Endothelial cell of umbilical vein (primary cell): ENCODE measurements around the gene MAP3K10. TPM values are rescaled to one million over a fixed set of nuclear protein-coding genes. Genes with fewer than 3 reads are reported as not detected.
A peak's percentile ranks its signal among the peaks of the same experiment; 100 is the strongest.

Experiments
- BruUV-seq: library from RNA; stranded (reverse); fragments of 400-500 nt; replicated peaks from 2 replicates; lab custom pipeline; 2021; lab: Mats Ljungman, UMichigan
- CTCF ChIA-PET: fragments of 300-600, 350-600 bp; sonication (Branson Sonifier 250); formaldehyde crosslinking; loops from one replicate; lab custom pipeline; 2021; ENCODE audit warnings: antibody characterized with exemption, inconsistent platforms; lab: Charles Lee
- POLR2A ChIA-PET: fragments of 300-600, 350-600 bp; sonication (Branson Sonifier 250); formaldehyde crosslinking; loops from one replicate; lab custom pipeline; 2021; ENCODE audit warnings: antibody characterized with exemption, inconsistent platforms; lab: Charles Lee
- DNase-seq: peaks from one replicate; pipeline ENCODE4 v3.0.0-alpha.2; 2011; ENCODE audit warnings: low read depth, low spot score
- FAIRE-seq: peaks from 2 replicates; lab custom pipeline; 2011; peaks lifted over from hg19 to GRCh38; lab: Jason Lieb, UNC
- H2AFZ ChIP-seq: 2 replicates; pipeline ENCODE4 v1.6.0; 2012; ENCODE audit warnings: low read depth, low read length, control low read depth, inconsistent platforms
- H3K27ac ChIP-seq: 2 replicates; pipeline ENCODE4 v1.5.1; 2011; ENCODE audit warnings: low read depth, mild to moderate bottlenecking, control low read depth, low read length, moderate library complexity; ENCODE audit not compliant: insufficient read depth
- H3K27me3 ChIP-seq, 2 experiments: 2 replicates each; pipeline versions ENCODE4 v1.6.0 to v1.6.1; 2011; ENCODE audit warnings: low read length in 2 of 2, mixed read lengths in 1 of 2; ENCODE audit not compliant: control insufficient read depth in 2 of 2, insufficient read depth in 2 of 2
- H3K36me3 ChIP-seq, 2 experiments: 2 replicates in 1 of 2; 3 replicates in 1 of 2; pipeline ENCODE4 v1.5.1; 2011; ENCODE audit warnings: low read length in 2 of 2, mild to moderate bottlenecking in 1 of 2, moderate library complexity in 1 of 2; ENCODE audit not compliant: control insufficient read depth in 2 of 2, insufficient read depth in 2 of 2; ENCODE audit errors: extremely low read depth in 1 of 2
- H3K4me1 ChIP-seq: 3 replicates; pipeline ENCODE4 v1.5.1; 2011; ENCODE audit warnings: mild to moderate bottlenecking, low read length; ENCODE audit not compliant: control insufficient read depth, insufficient read depth; ENCODE audit errors: extremely low read depth
- H3K4me2 ChIP-seq: 2 replicates; pipeline ENCODE4 v1.6.1; 2011; ENCODE audit warnings: low read length, control low read depth, mixed read lengths; ENCODE audit not compliant: insufficient read depth
- H3K4me3 ChIP-seq, 3 experiments: fragments of 200-600 bp in 1 of 3; sonication (generic), shearing (Covaris generic) in 1 of 3; replicated peaks in 1 of 3; 2 replicates each; pipeline ENCODE4 v1.5.1; 2011 to 2016; ENCODE audit warnings: control low read depth in 3 of 3, low read length in 3 of 3, mild to moderate bottlenecking in 2 of 3, inconsistent platforms in 1 of 3, low read depth in 1 of 3, moderate library complexity in 1 of 3; ENCODE audit not compliant: insufficient read depth in 1 of 3
- H3K79me2 ChIP-seq: 2 replicates; pipeline ENCODE4 v1.6.0; 2012; ENCODE audit warnings: low read length, inconsistent platforms; ENCODE audit not compliant: control insufficient read depth, insufficient read depth
- H3K9ac ChIP-seq: replicated peaks from 2 replicates; pipeline ENCODE3; 2011; ENCODE audit warnings: low read length, control low read depth; ENCODE audit not compliant: insufficient read depth; ENCODE audit errors: extremely low read depth
- H3K9me1 ChIP-seq: replicated peaks from 3 replicates; pipeline ENCODE4 v1.6.0; 2011; ENCODE audit warnings: mild to moderate bottlenecking, low read length; ENCODE audit not compliant: control insufficient read depth, insufficient read depth; ENCODE audit errors: extremely low read depth
- H3K9me3 ChIP-seq: replicated peaks from 2 replicates; pipeline ENCODE4 v1.5.1; 2012; ENCODE audit warnings: low read length, inconsistent platforms; ENCODE audit not compliant: control insufficient read depth, insufficient read depth
- H4K20me1 ChIP-seq: replicated peaks from 2 replicates; pipeline ENCODE3; 2011; ENCODE audit warnings: mild to moderate bottlenecking, low read length; ENCODE audit not compliant: control insufficient read depth, insufficient read depth; ENCODE audit errors: extremely low read depth
- EZH2 ChIP-seq: IDR thresholded peaks from 2 replicates; pipeline ENCODE4 v1.6.1; 2012; ENCODE audit warnings: borderline replicate concordance, low read depth, mild to moderate bottlenecking, moderate library complexity, low read length, inconsistent platforms; ENCODE audit not compliant: severe bottlenecking
- FOS ChIP-seq: IDR thresholded peaks from 2 replicates; pipeline ENCODE4 v1.6.1; 2011; ENCODE audit warnings: mild to moderate bottlenecking, low read length, moderate library complexity, borderline replicate concordance; ENCODE audit not compliant: insufficient read depth
- GATA2 ChIP-seq: IDR thresholded peaks from 2 replicates; pipeline ENCODE4 v1.7.0; 2011; ENCODE audit warnings: low read depth, mild to moderate bottlenecking, moderate library complexity, mixed read lengths, low read length; ENCODE audit not compliant: insufficient read length, insufficient read depth
- JUN ChIP-seq: IDR thresholded peaks from 2 replicates; pipeline ENCODE4 v1.6.1; 2011; ENCODE audit warnings: borderline replicate concordance, low read depth; ENCODE audit not compliant: insufficient read length, insufficient read depth
- MYC ChIP-seq: IDR thresholded peaks from one replicate; pipeline ENCODE4 v1.6.1; 2011; ENCODE audit warnings: mild to moderate bottlenecking, low read depth, low read length
- POLR2AphosphoS5 ChIP-seq: IDR thresholded peaks from 2 replicates; pipeline ENCODE4 v1.6.1; 2012; ENCODE audit warnings: low read depth, mild to moderate bottlenecking, control low read depth, low read length, moderate library complexity; ENCODE audit not compliant: insufficient read depth
- dilution Hi-C: fragments of 300-500 bp; cut with MboI; formaldehyde crosslinking; loops from one replicate; pipeline ENCODE4 v1.15.0; 2019; ENCODE audit warnings: low sequenced_read_pairs; ENCODE audit not compliant: extremely low pct_ligation_motif_present
- intact Hi-C: fragments of 100-400 bp; cut with micrococcal nuclease; formaldehyde crosslinking; loops from one replicate; pipeline ENCODE4 v1.10.0; 2022
- polyA plus RNA-seq, 4 experiments: library from polyadenylated mRNA; depleted of rRNA in 3 of 4; stranded (reverse) in 3 of 4; unstranded in 1 of 4; fragments of >200 nt; gene quantifications; 2 replicates each; pipeline versions ENCODE4 v1.2.1 to v1.2.3, GENCODE V29; 2011 to 2012; ENCODE audit warnings: missing spikeins in 1 of 4
- total RNA-seq: library from RNA; stranded (reverse); gene quantifications from 2 replicates; pipeline ENCODE4 v1.2.3, GENCODE V29; 2021
- TF ChIP-seq, protein P1 (sequence below): IDR thresholded peaks from 2 replicates; pipeline ENCODE4 v1.6.1; 2011; ENCODE audit not compliant: insufficient read depth, insufficient read length
- TF ChIP-seq, protein P2 (sequence below), 2 donors: IDR thresholded peaks; 1 replicate in 1 of 2; 2 replicates in 1 of 2; pipeline ENCODE4 v1.5.1; 2011; ENCODE audit warnings: low read length in 2 of 2, mild to moderate bottlenecking in 2 of 2, moderate library complexity in 2 of 2, control low read depth in 1 of 2, inconsistent platforms in 1 of 2, low read depth in 1 of 2; ENCODE audit not compliant: insufficient read depth in 1 of 2; ENCODE audit errors: extremely low read depth in 1 of 2

MAP3K10 gene
- total and polyA plus RNA-seq, 2 donors (not counting 3 experiments of a cell fraction or from before 2014, with no cell fraction given), result 6.3 to 19.4 TPM

DNA sequence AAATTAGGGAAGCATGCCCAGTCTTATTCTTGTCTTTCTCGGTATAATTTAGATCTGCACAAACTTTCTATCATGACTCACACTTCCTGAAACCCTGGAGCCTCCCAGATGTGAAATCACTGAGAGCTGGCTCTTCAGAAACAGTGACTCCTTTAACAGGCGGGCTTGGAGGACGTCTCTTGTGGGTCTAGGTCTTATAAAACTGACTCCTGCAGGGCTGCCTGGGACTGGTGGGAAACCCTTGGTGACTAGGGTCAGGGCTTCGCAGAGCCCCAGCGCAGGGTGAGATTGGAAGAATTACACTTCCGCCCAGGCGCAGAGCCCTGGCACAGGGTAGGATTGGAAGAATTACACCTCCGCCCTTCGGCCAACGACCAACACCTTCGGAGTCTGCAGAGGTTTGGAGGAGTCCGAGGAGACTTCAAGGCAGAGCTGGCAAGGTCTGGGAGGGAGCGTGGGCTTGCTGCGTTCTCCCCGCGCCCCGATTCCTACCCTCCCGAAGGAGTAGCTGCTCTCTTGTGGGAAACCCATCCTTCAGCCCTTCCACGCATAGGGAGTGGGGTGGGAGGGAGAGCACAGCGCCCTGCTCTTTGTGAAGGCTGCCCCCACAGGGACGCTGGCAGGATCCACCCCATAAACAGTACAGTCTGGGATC lies 43.4 kb upstream of the MAP3K10 start:
- TF ChIP-seq GATA2 (no peak), MYC (no peak), POLR2AphosphoS5 (no peak), EZH2 (no peak), FOS (peak; percentile 55), JUN (peak; percentile 53)
- TF ChIP-seq, protein P1, sequence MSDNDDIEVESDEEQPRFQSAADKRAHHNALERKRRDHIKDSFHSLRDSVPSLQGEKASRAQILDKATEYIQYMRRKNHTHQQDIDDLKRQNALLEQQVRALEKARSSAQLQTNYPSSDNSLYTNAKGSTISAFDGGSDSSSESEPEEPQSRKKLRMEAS, result no peak
- TF ChIP-seq, protein P2, sequence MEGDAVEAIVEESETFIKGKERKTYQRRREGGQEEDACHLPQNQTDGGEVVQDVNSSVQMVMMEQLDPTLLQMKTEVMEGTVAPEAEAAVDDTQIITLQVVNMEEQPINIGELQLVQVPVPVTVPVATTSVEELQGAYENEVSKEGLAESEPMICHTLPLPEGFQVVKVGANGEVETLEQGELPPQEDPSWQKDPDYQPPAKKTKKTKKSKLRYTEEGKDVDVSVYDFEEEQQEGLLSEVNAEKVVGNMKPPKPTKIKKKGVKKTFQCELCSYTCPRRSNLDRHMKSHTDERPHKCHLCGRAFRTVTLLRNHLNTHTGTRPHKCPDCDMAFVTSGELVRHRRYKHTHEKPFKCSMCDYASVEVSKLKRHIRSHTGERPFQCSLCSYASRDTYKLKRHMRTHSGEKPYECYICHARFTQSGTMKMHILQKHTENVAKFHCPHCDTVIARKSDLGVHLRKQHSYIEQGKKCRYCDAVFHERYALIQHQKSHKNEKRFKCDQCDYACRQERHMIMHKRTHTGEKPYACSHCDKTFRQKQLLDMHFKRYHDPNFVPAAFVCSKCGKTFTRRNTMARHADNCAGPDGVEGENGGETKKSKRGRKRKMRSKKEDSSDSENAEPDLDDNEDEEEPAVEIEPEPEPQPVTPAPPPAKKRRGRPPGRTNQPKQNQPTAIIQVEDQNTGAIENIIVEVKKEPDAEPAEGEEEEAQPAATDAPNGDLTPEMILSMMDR (IDR thresholded peaks at IDR 0.05; ENCODE audit: extremely low read depth in 1 of 2, insufficient read depth in 1 of 2, low read depth in 1 of 2, low read length in 2 of 2), result no peak

More for the DNA sequence above, 43.4 kb upstream of the MAP3K10 start:
- Histone ChIP-seq H3K9ac (no peak overlapping the region), H3K27ac (no peak overlapping the region), H3K4me1 (peaks cover 8% of the 10 kb centered on the region), H2AFZ (no peak overlapping the region), H3K4me3 (no peak overlapping the region), H3K79me2 (no peaks in the 10 kb centered on the region), H3K4me2 (no peak overlapping the region), H3K9me1 (no peaks in the 10 kb centered on the region), H3K27me3 (no peaks in the 10 kb centered on the region), H3K36me3 (no peaks in the 10 kb centered on the region), H4K20me1 (no peaks in the 10 kb centered on the region), H3K9me3 (no peaks in the 10 kb centered on the region)
- ChIA-PET CTCF (interaction anchor here (0.9 to 2.2 kb wide), 5 partner anchors 9 to 70 kb away, joined by 3 to 15 read pairs (median 3); partner anchors contain the start of gene TTC9B), POLR2A (no interaction called here)
- no TSS peak for BruUV-seq
- dilution Hi-C loops, result no loop called here
- intact Hi-C loops, result loop anchor here (10.0 kb wide), 2 partner anchors 377 to 487 kb away; no protein-coding TSS in a partner anchor
- DNase-seq, result peak; percentile 45
- peak; percentile 84 for FAIRE-seq
